IMR-90 (cell line): Measurements from ENCODE around the gene EFHC1. TPM values are rescaled to one million over a fixed set of nuclear protein-coding genes. Genes with fewer than 3 reads are reported as not detected.

ENCODE experiments used
- ATAC-seq: fragments of 200-7000 bp; cut with Tn5 transposase; 2 replicates; pipeline ENCODE4 v1.9.1; 2020; ENCODE audit warnings: low read depth, mild to moderate bottlenecking, moderate library complexity
- BruUV-seq: library from RNA; stranded (reverse); fragments of 400-500 nt; replicated peaks from 2 replicates; lab custom pipeline; 2021; lab: Mats Ljungman, UMichigan
- CTCF ChIA-PET: fragments of 300-600 bp; formaldehyde crosslinking; extraction: SDS; loops from one replicate; lab custom pipeline; 2021; ENCODE audit warnings: antibody characterized with exemption; lab: Yijun Ruan, JAX
- POLR2A ChIA-PET: fragments of 300-600 bp; sonication (Branson Sonifier 250); formaldehyde crosslinking; loops from one replicate; lab custom pipeline; 2022; ENCODE audit warnings: antibody characterized with exemption; ENCODE audit not compliant: unreplicated experiment; lab: Charles Lee
- DNase-seq: peaks from one replicate; pipeline ENCODE4 v3.0.0; 2013
- H2AFZ ChIP-seq: replicated peaks from 2 replicates; pipeline ENCODE3; 2013; ENCODE audit warnings: low read length, mild to moderate bottlenecking; ENCODE audit not compliant: poor library complexity
- H2AK5ac ChIP-seq: 2 replicates; pipeline ENCODE4 v1.6.1; 2013; ENCODE audit warnings: low read depth, low read length, inconsistent platforms
- H2AK9ac ChIP-seq: replicated peaks from 2 replicates; pipeline ENCODE3; 2013; ENCODE audit warnings: mild to moderate bottlenecking, low read depth, low read length, moderate library complexity; ENCODE audit not compliant: poor library complexity
- H2BK120ac ChIP-seq: 2 replicates; pipeline ENCODE4 v1.6.1; 2013; ENCODE audit warnings: low read depth, low read length, inconsistent platforms
- H2BK15ac ChIP-seq: 3 replicates; pipeline ENCODE4 v1.6.1; 2013; ENCODE audit warnings: low read depth, low read length, inconsistent platforms
- H2BK20ac ChIP-seq: 2 replicates; pipeline ENCODE4 v1.6.1; 2013; ENCODE audit warnings: low read depth, mild to moderate bottlenecking, inconsistent platforms, low read length, moderate library complexity
- H2BK5ac ChIP-seq: 2 replicates; pipeline ENCODE4 v1.6.1; 2013; ENCODE audit warnings: mild to moderate bottlenecking, low read depth, low read length, inconsistent platforms; ENCODE audit not compliant: poor library complexity, severe bottlenecking
- H3K14ac ChIP-seq: replicated peaks from 2 replicates; pipeline ENCODE4 v1.6.1; 2013; ENCODE audit warnings: low read depth, low read length, inconsistent platforms
- H3K18ac ChIP-seq: 2 replicates; pipeline ENCODE4 v1.6.1; 2013; ENCODE audit warnings: low read depth, low read length, control low read depth
- H3K23ac ChIP-seq: 2 replicates; pipeline ENCODE4 v1.6.1; 2013; ENCODE audit warnings: low read depth, low read length, inconsistent platforms
- H3K27ac ChIP-seq: 2 replicates; pipeline ENCODE4 v1.5.1; 2013; ENCODE audit warnings: mild to moderate bottlenecking, control low read depth, low read length; ENCODE audit not compliant: insufficient read depth
- H3K27me3 ChIP-seq: 2 replicates; pipeline ENCODE4 v1.6.1; 2013; ENCODE audit warnings: low read length; ENCODE audit not compliant: control insufficient read depth, insufficient read depth
- H3K36me3 ChIP-seq: 2 replicates; pipeline ENCODE4 v1.6.1; 2013; ENCODE audit warnings: low read length, mixed read lengths; ENCODE audit not compliant: control insufficient read depth, insufficient read depth
- H3K4ac ChIP-seq: 2 replicates; pipeline ENCODE4 v1.6.1; 2013; ENCODE audit warnings: low read depth, low read length, inconsistent platforms
- H3K4me1 ChIP-seq: 2 replicates; pipeline ENCODE4 v1.6.1; 2013; ENCODE audit warnings: low read length, mixed read lengths; ENCODE audit not compliant: control insufficient read depth, insufficient read depth
- H3K4me2 ChIP-seq: 2 replicates; pipeline ENCODE4 v1.6.1; 2013; ENCODE audit warnings: low read depth, mild to moderate bottlenecking, control low read depth, low read length, moderate library complexity
- H3K4me3 ChIP-seq: 2 replicates; pipeline ENCODE4 v1.5.1; 2013; ENCODE audit warnings: low read depth, mild to moderate bottlenecking, control low read depth, low read length, moderate library complexity; ENCODE audit not compliant: insufficient read depth
- H3K56ac ChIP-seq: 2 replicates; pipeline ENCODE4 v1.6.1; 2013; ENCODE audit warnings: low read length, inconsistent platforms; ENCODE audit not compliant: insufficient read depth; ENCODE audit errors: extremely low read depth
- H3K79me1 ChIP-seq, 2 experiments: 2 replicates each; pipeline ENCODE4 v1.6.1; 2013; ENCODE audit warnings: low read length in 2 of 2, inconsistent platforms in 1 of 2, low read depth in 1 of 2
- H3K9ac ChIP-seq: 2 replicates; pipeline ENCODE4 v1.6.1; 2013; ENCODE audit warnings: low read depth, low read length, control low read depth
- H3K9me1 ChIP-seq: 2 replicates; pipeline ENCODE4 v1.6.1; 2013; ENCODE audit warnings: low read length, inconsistent platforms; ENCODE audit not compliant: insufficient read depth
- H3K9me3 ChIP-seq: 2 replicates; pipeline ENCODE4 v1.6.1; 2013; ENCODE audit warnings: low read length; ENCODE audit not compliant: control insufficient read depth, insufficient read depth
- H4K20me1 ChIP-seq: 2 replicates; pipeline ENCODE4 v1.6.1; 2013; ENCODE audit warnings: low read length, inconsistent platforms; ENCODE audit not compliant: insufficient read depth
- H4K5ac ChIP-seq: 2 replicates; pipeline ENCODE4 v1.6.1; 2013; ENCODE audit warnings: mild to moderate bottlenecking, low read depth, low read length, control low read depth
- H4K8ac ChIP-seq, 2 experiments: 2 replicates each; pipeline ENCODE4 v1.6.1; 2013; ENCODE audit warnings: low read depth in 2 of 2, low read length in 2 of 2, control low read depth in 1 of 2, inconsistent platforms in 1 of 2
- H4K91ac ChIP-seq: 2 replicates; pipeline ENCODE4 v1.6.1; 2013; ENCODE audit warnings: low read depth, low read length, inconsistent platforms; ENCODE audit not compliant: insufficient read depth
- CEBPB ChIP-seq: IDR thresholded peaks from 2 replicates; pipeline ENCODE4 v1.6.1; 2012; ENCODE audit warnings: low read depth, low read length, improper control_type of control experiment
- CHD1 ChIP-seq: IDR thresholded peaks from 2 replicates; pipeline ENCODE4 v1.6.1; 2012; ENCODE audit warnings: low read depth, low read length, improper control_type of control experiment
- MXI1 ChIP-seq: IDR thresholded peaks from 2 replicates; pipeline ENCODE4 v1.6.1; 2012; ENCODE audit warnings: low read depth, mild to moderate bottlenecking, low read length, moderate library complexity, borderline replicate concordance
- RCOR1 ChIP-seq: IDR thresholded peaks from 2 replicates; pipeline ENCODE4 v1.6.1; 2012; ENCODE audit warnings: mild to moderate bottlenecking, low read length, improper control_type of control experiment; ENCODE audit not compliant: insufficient replicate concordance
- USF2 ChIP-seq: fragments of 150-350 bp; IDR thresholded peaks from 2 replicates; pipeline ENCODE4 v1.6.1; 2017; ENCODE audit warnings: mild to moderate bottlenecking, antibody characterized with exemption, low read length, low read depth
- WGBS, 2 experiments: methylation state at CpG; one replicate each; pipeline versions ENCODE4 v1.1.5 to v1.1.7; 2013; ENCODE audit warnings: missing lambda C conversion rate in 2 of 2; ENCODE audit not compliant: insufficient read length in 1 of 2; ENCODE audit errors: extremely low coverage in 2 of 2; 5-methylcytosine and 5-hydroxymethylcytosine counted together
- dilution Hi-C: fragments of 300-500 bp; cut with HindIII; formaldehyde crosslinking; loops from one replicate; pipeline ENCODE4 v1.14.3; 2018; ENCODE audit warnings: low sequenced_read_pairs; ENCODE audit not compliant: unreplicated experiment
- in situ Hi-C: fragments of 300-500 bp; cut with MboI; formaldehyde crosslinking; loops from 3 replicates; pipeline ENCODE4 v1.14.3; 2019; ENCODE audit warnings: low sequenced_read_pairs, inconsistent platforms, mixed read lengths
- intact Hi-C: fragments of 100-400 bp; cut with micrococcal nuclease; formaldehyde crosslinking; loops from 2 replicates; pipeline ENCODE4 v1.10.0; 2022
- polyA plus RNA-seq, 3 experiments: library from polyadenylated mRNA; depleted of rRNA; stranded (reverse); fragments of >200 nt; gene quantifications; 2 replicates each; pipeline ENCODE4 v1.2.3, GENCODE V29; 2012; ENCODE audit warnings: low replicate concordance in 1 of 3
- total RNA-seq: library from RNA; depleted of rRNA; stranded (reverse); fragments of >200 nt; gene quantifications from 2 replicates; pipeline ENCODE4 v1.2.3, GENCODE V29; 2012

Gene EFHC1
- total and polyA plus RNA-seq, 2 of the 4 experiments (the other 2 are of a cell fraction), result 14.0 to 23.0 TPM

- dilution Hi-C loops, result no loop called here
- Histone ChIP-seq H3K4me3 (no peak overlapping the region), H4K20me1 (peaks cover 29% of the 10 kb centered on the region; the same call in 1 of the 2 replicates), H3K4ac (peak overlapping the region; percentile 92), H3K9me3 (no peaks in the 10 kb centered on the region), H2BK15ac (peak overlapping the region; percentile 72; the same call in 2 of the 3 replicates), H3K27ac (peak overlapping the region; percentile 94), H2AFZ (no peak overlapping the region), H2BK120ac (peak overlapping the region; percentile 85), H2BK20ac (peak overlapping the region; percentile 68), H3K14ac (peak overlapping the region; percentile 78), H3K56ac (no peak overlapping the region), H3K79me1 (peaks cover 13 to 76% of the 10 kb centered on the region in 2 experiments), H4K91ac (peak overlapping the region; percentile 81), H2BK5ac (peak overlapping the region; percentile 95), H3K4me2 (no peak overlapping the region), H3K27me3 (no peaks in the 10 kb centered on the region), H3K4me1 (peaks cover 59% of the 10 kb centered on the region), H2AK9ac (peak overlapping the region; percentile 28), H3K18ac (peak overlapping the region; percentile 95), H3K9me1 (peaks cover 38% of the 10 kb centered on the region), H3K9ac (peak overlapping the region; percentile 33), H4K8ac (peak overlapping the region in 1 of 2 experiments; percentile 78; a peak in 3 of 4 replicates), H4K5ac (peak overlapping the region; percentile 92), H2AK5ac (peak overlapping the region; percentile 98), H3K36me3 (peaks cover 3% of the 10 kb centered on the region; the same call in 1 of the 2 replicates), H3K23ac (peak overlapping the region; percentile 80)
- in situ Hi-C loops, result no loop called here
- TF ChIP-seq CEBPB, result no peak
- no peak for TF ChIP-seq USF2
- peak; percentile 78 for TF ChIP-seq RCOR1
- TF ChIP-seq CHD1, result no peak
- no peak for TF ChIP-seq MXI1
- ChIA-PET POLR2A (no interaction called here), CTCF (interaction anchor here (1.0 kb wide), 1 partner anchor 511 kb away, joined by 4 read pairs; the partner anchor contains the start of gene FBXO9)
- no TSS peak for BruUV-seq
- ATAC-seq, result no peak
- DNase-seq, result no peak
- intact Hi-C loops, result no loop called here
- WGBS, 2 experiments, result 100% methylated on average over 1 of the region's 6 CpGs; no CpG with 5 or more reads in 1 of the 2 experiments
Observed at GRCh38 chr6:52554684-52555280, 134.6 kb downstream of the EFHC1 start.
